H1 (cell line): ENCODE results near the gene EXD3.

Source experiments
- CTCF ChIP-seq, 3 experiments: IDR thresholded peaks; 1 replicate in 2 of 3; 2 replicates in 1 of 3; pipeline versions ENCODE4 v1.5.1 to v1.6.1; 2011; ENCODE audit warnings: low read length in 3 of 3, mild to moderate bottlenecking in 3 of 3, inconsistent platforms in 2 of 3, low read depth in 1 of 3, moderate library complexity in 1 of 3; ENCODE audit not compliant: insufficient read depth in 1 of 3; ENCODE audit errors: control extremely low read depth in 1 of 3
- EZH2 ChIP-seq: fragments of 200-600 bp; sonication (generic); IDR thresholded peaks from 2 replicates; pipeline ENCODE4 v1.7.1; 2012; ENCODE audit warnings: low read depth, mild to moderate bottlenecking, moderate library complexity, low read length, inconsistent platforms; ENCODE audit not compliant: severe bottlenecking
- HDAC2 ChIP-seq, 2 experiments: fragments of 300-600 bp in 1 of 2; sonication (generic) in 1 of 2; IDR thresholded peaks; 2 replicates each; pipeline ENCODE4 v1.6.1; 2011 to 2012; ENCODE audit warnings: low read depth in 2 of 2, low read length in 2 of 2, mild to moderate bottlenecking in 2 of 2, moderate library complexity in 2 of 2, borderline replicate concordance in 1 of 2, inconsistent platforms in 1 of 2
- NRF1 ChIP-seq: IDR thresholded peaks from 2 replicates; pipeline ENCODE4 v1.6.1; 2011; ENCODE audit warnings: mild to moderate bottlenecking, low read depth, low read length, improper control_type of control experiment
- POLR2A ChIP-seq, 2 experiments: IDR thresholded peaks; 1 replicate in 1 of 2; 2 replicates in 1 of 2; pipeline ENCODE4 v1.6.1; 2011; ENCODE audit warnings: low read depth in 2 of 2, low read length in 2 of 2, mild to moderate bottlenecking in 2 of 2; ENCODE audit errors: control extremely low read depth in 1 of 2
- POLR2AphosphoS5 ChIP-seq: IDR thresholded peaks from 2 replicates; pipeline ENCODE4 v1.6.1; 2011; ENCODE audit warnings: low read depth, low read length
- SIN3A ChIP-seq, 2 experiments: IDR thresholded peaks in 1 of 2; conservative IDR thresholded peaks in 1 of 2; 2 replicates each; pipeline ENCODE4 v1.6.1; 2011 to 2012; ENCODE audit warnings: low read length in 2 of 2, improper control_type of control experiment in 1 of 2, low read depth in 1 of 2, mild to moderate bottlenecking in 1 of 2
- TAF1 ChIP-seq: IDR thresholded peaks from 2 replicates; pipeline ENCODE4 v1.6.1; 2011; ENCODE audit warnings: mild to moderate bottlenecking, low read depth, low read length
- USF2 ChIP-seq: IDR thresholded peaks from 2 replicates; pipeline ENCODE4 v1.6.1; 2011; ENCODE audit warnings: low read length, improper control_type of control experiment
- TF ChIP-seq, protein P1 (sequence below): IDR thresholded peaks from 2 replicates; pipeline ENCODE4 v1.6.1; 2011; ENCODE audit warnings: low read depth, mild to moderate bottlenecking, low read length; ENCODE audit not compliant: insufficient read depth

- TF ChIP-seq TAF1 = no peak
- no peak for TF ChIP-seq HDAC2 (IDR thresholded peaks at IDR 0.05; ENCODE audit: borderline replicate concordance in 1 of 2, low read depth in 2 of 2, low read length in 2 of 2)
- TF ChIP-seq CTCF (IDR thresholded peaks at IDR 0.05; ENCODE audit: control extremely low read depth in 1 of 3, insufficient read depth in 1 of 3, low read depth in 1 of 3, low read length in 3 of 3) = no peak
- no peak for TF ChIP-seq SIN3A (conservative IDR thresholded peaks at IDR 0.05 in 1 of 2, IDR thresholded peaks at IDR 0.05 in 1 of 2; ENCODE audit: low read depth in 1 of 2, low read length in 2 of 2)
- TF ChIP-seq, protein P1, sequence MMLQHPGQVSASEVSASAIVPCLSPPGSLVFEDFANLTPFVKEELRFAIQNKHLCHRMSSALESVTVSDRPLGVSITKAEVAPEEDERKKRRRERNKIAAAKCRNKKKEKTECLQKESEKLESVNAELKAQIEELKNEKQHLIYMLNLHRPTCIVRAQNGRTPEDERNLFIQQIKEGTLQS = no peak
- no peak for TF ChIP-seq USF2
- no peak for TF ChIP-seq EZH2
- no peak for TF ChIP-seq NRF1
- no peak for TF ChIP-seq POLR2A (IDR thresholded peaks at IDR 0.05; ENCODE audit: control extremely low read depth in 1 of 2, low read depth in 2 of 2, low read length in 2 of 2)
- TF ChIP-seq POLR2AphosphoS5 = no peak
These were observed 97.2 kb downstream of the EXD3 start for GRCh38 chr9:137325799-137326198.
